Neural progenitor cell (in vitro differentiated cells): Measurements from ENCODE around the gene MYBBP1A. TPM values are rescaled to one million over a fixed set of nuclear protein-coding genes. Genes with fewer than 3 reads are reported as not detected.

Experiments used
- DNase-seq: peaks from one replicate; pipeline ENCODE4 v3.0.0-alpha.2; 2016; ENCODE audit warnings: low spot score
- H2AFZ ChIP-seq: fragments of 200-600 bp; sonication (generic); replicated peaks from 2 replicates; pipeline ENCODE4 v1.6.1; 2016; ENCODE audit warnings: antibody characterized with exemption
- H3F3A ChIP-seq: fragments of 200-600 bp; sonication (generic); 2 replicates; pipeline ENCODE4 v1.6.1; 2016; ENCODE audit warnings: antibody characterized with exemption, low read depth
- H3K27ac ChIP-seq: fragments of 200-600 bp; sonication (generic); 2 replicates; pipeline ENCODE4 v1.5.1; 2016; ENCODE audit warnings: mild to moderate bottlenecking
- H3K27me3 ChIP-seq: fragments of 200-600 bp; sonication (generic); 2 replicates; pipeline ENCODE4 v1.6.1; 2016; ENCODE audit warnings: mild to moderate bottlenecking, moderate library complexity
- H3K36me3 ChIP-seq: fragments of 200-600 bp; sonication (generic); 2 replicates; pipeline ENCODE4 v1.5.1; 2016
- H3K4me1 ChIP-seq: fragments of 200-600 bp; sonication (generic); 2 replicates; pipeline ENCODE4 v1.6.1; 2016; ENCODE audit warnings: mixed run types
- H3K4me2 ChIP-seq: fragments of 200-600 bp; sonication (generic); 2 replicates; pipeline ENCODE4 v1.6.1; 2016
- H3K4me3 ChIP-seq: fragments of 200-600 bp; sonication (generic); 2 replicates; pipeline ENCODE4 v1.5.1; 2016
- H3K79me2 ChIP-seq: fragments of 200-600 bp; sonication (generic); 2 replicates; pipeline ENCODE4 v1.6.1; 2016; ENCODE audit warnings: low read depth
- H3K9ac ChIP-seq: fragments of 200-600 bp; sonication (generic); 2 replicates; pipeline ENCODE4 v1.6.1; 2016
- H3K9me3 ChIP-seq: fragments of 200-600 bp; sonication (generic); 2 replicates; pipeline ENCODE4 v1.5.1; 2016; ENCODE audit warnings: low read depth
- H4K20me1 ChIP-seq: fragments of 200-600 bp; sonication (generic); 2 replicates; pipeline ENCODE4 v1.6.1; 2016; ENCODE audit warnings: low read depth
- H3K27ac Mint-ChIP-seq: 3 replicates; pipeline ENCODE4 v1.8.0; 2021; ENCODE audit warnings: mixed read lengths
- H3K27me3 Mint-ChIP-seq: 2 replicates; pipeline ENCODE4 v1.8.0; 2022; ENCODE audit warnings: low read depth, mild to moderate bottlenecking, inconsistent platforms, moderate library complexity, mixed read lengths; ENCODE audit not compliant: insufficient read depth
- H3K36me3 Mint-ChIP-seq: 3 replicates; pipeline ENCODE4 v1.8.0; 2021; ENCODE audit warnings: mixed read lengths
- H3K4me1 Mint-ChIP-seq: 3 replicates; pipeline ENCODE4 v1.8.0; 2021; ENCODE audit warnings: mixed read lengths
- H3K4me3 Mint-ChIP-seq: 3 replicates; pipeline ENCODE4 v1.8.0; 2021; ENCODE audit warnings: mild to moderate bottlenecking, moderate library complexity, mixed read lengths
- H3K9me3 Mint-ChIP-seq: 3 replicates; pipeline ENCODE4 v1.8.0; 2020; ENCODE audit warnings: mixed read lengths
- CTCF ChIP-seq: fragments of 200-600 bp; sonication (generic); IDR thresholded peaks from 2 replicates; pipeline ENCODE4 v1.5.1; 2017; ENCODE audit warnings: antibody characterized with exemption, mild to moderate bottlenecking
- EZH2 ChIP-seq: fragments of 200-600 bp; sonication (generic); IDR thresholded peaks from 2 replicates; pipeline ENCODE4 v1.6.1; 2017; ENCODE audit warnings: antibody characterized with exemption, mild to moderate bottlenecking, moderate library complexity
- EZH2phosphoT487 ChIP-seq: fragments of 200-600 bp; sonication (generic); IDR thresholded peaks from 2 replicates; pipeline ENCODE4 v1.6.1; 2017; ENCODE audit warnings: antibody characterized with exemption
- total RNA-seq: library from RNA; depleted of rRNA; stranded (reverse); fragments of >200 nt; gene quantifications from 2 replicates; pipeline ENCODE4 v1.2.3, GENCODE V29; 2015; ENCODE audit warnings: low replicate concordance

The MYBBP1A gene
- total RNA-seq, 1 donor from 2014 or later, result 17.4 TPM

DNA sequence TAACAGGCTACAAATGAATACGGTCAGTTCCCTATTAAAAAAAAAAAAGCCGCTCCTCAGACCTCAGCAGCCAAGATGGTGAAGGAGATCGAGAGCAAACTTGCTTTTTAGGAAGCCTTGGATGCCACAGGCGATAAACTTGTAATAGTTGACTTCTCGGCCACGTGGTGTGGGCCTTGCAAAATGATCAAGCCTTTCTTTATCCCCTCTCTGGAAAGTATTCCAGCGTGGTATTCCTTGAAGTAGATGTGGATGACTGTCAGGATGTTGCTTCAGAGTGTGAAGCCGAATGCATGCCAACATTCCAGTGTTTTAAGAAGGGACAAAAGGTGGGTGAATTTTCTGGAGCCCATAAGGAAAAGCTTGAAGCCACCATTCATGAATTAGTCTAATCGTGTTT lies 16.9 kb upstream of the MYBBP1A start:
- no peak overlapping the region for H3K9ac ChIP-seq
- Mint-ChIP-seq H3K36me3 (no peaks in the 10 kb centered on the region), H3K4me3 (no peak overlapping the region), H3K4me1 (peaks cover 27% of the 10 kb centered on the region), H3K27me3 (no peaks in the 10 kb centered on the region), H3K27ac (no peak overlapping the region), H3K9me3 (no peaks in the 10 kb centered on the region)
- no peaks in the 10 kb centered on the region for H4K20me1 ChIP-seq
- no peak overlapping the region for H2AFZ ChIP-seq
- DNase-seq, result no peak
- H3K27ac ChIP-seq, result no peak overlapping the region
- no peaks in the 10 kb centered on the region for H3K27me3 ChIP-seq
- H3K9me3 ChIP-seq, result no peaks in the 10 kb centered on the region
- peaks cover 34% of the 10 kb centered on the region for H3K4me1 ChIP-seq
- H3K4me2 ChIP-seq, result no peak overlapping the region
- peaks cover 19% of the 10 kb centered on the region for H3F3A ChIP-seq
- H3K4me3 ChIP-seq, result no peak overlapping the region
- H3K79me2 ChIP-seq, result no peaks in the 10 kb centered on the region
- no peaks in the 10 kb centered on the region for H3K36me3 ChIP-seq
- TF ChIP-seq EZH2phosphoT487, result no peak
- no peak for TF ChIP-seq CTCF
- no peak for TF ChIP-seq EZH2

DNA sequence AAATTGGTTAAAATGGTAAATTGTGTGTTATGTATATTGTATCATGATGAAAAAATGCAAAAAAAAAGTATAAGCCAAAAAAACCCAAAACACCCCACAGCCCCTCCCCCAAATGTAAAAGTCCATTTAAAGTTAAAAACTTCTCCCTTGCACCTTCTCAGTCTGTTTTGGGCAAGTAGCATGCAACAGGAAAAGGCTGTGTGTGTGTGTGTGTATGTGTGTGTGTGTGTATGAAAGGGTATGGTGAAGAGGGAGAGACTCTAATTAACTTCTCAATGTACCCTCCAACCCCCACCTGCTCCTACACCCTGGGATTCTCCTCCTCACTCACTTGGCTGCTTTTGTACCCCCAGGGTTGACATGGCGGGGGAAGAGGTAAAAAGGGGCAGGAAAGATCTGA lies 14.4 kb upstream of the MYBBP1A start:
- Histone ChIP-seq H3K36me3 (no peaks in the 10 kb centered on the region), H4K20me1 (no peaks in the 10 kb centered on the region), H3K27ac (no peak overlapping the region), H3K9ac (no peak overlapping the region), H2AFZ (no peak overlapping the region), H3K79me2 (no peaks in the 10 kb centered on the region), H3K4me2 (no peak overlapping the region), H3F3A (peaks cover 17% of the 10 kb centered on the region), H3K4me1 (peaks cover 18% of the 10 kb centered on the region), H3K4me3 (no peak overlapping the region), H3K9me3 (no peaks in the 10 kb centered on the region), H3K27me3 (peaks cover 4% of the 10 kb centered on the region)
- no peaks in the 10 kb centered on the region for H3K36me3 Mint-ChIP-seq
- H3K4me3 Mint-ChIP-seq, result no peak overlapping the region
- DNase-seq, result no peak
- H3K27me3 Mint-ChIP-seq, result peaks cover 4% of the 10 kb centered on the region
- peaks cover 24% of the 10 kb centered on the region for H3K4me1 Mint-ChIP-seq
- H3K9me3 Mint-ChIP-seq, result no peaks in the 10 kb centered on the region
- H3K27ac Mint-ChIP-seq, result no peak overlapping the region
- TF ChIP-seq EZH2, result no peak
- no peak for TF ChIP-seq EZH2phosphoT487
- no peak for TF ChIP-seq CTCF

DNA sequence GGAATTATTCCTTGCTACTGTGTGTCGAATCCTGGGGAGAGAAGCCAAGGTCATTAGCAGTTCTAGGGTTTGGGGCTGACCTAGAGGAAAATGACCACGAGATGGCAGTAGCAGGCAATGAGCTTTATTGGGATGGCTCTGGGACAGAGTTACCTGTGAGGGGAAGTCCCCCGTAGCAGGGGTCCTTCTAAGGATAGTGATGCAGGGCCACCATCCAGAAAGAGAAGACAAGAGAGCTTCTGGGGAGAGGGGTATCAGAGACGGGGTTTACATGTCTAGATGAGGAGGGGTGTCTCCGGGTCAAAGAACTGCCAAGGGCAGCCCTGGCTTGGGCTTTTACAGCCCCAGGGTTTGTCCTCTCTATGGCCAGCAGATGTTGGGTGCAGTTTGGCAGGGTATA lies 11.6 kb upstream of the MYBBP1A start:
- Mint-ChIP-seq H3K36me3 (no peaks in the 10 kb centered on the region), H3K4me1 (peaks cover 22% of the 10 kb centered on the region), H3K27ac (no peak overlapping the region), H3K4me3 (peak overlapping the region; percentile 39), H3K27me3 (peaks cover 12% of the 10 kb centered on the region), H3K9me3 (no peaks in the 10 kb centered on the region)
- Histone ChIP-seq H3F3A (peaks cover 17% of the 10 kb centered on the region), H3K27ac (no peak overlapping the region), H3K4me2 (no peak overlapping the region), H4K20me1 (no peaks in the 10 kb centered on the region), H3K4me1 (peaks cover 18% of the 10 kb centered on the region), H3K79me2 (no peaks in the 10 kb centered on the region), H3K36me3 (no peaks in the 10 kb centered on the region), H3K9ac (no peak overlapping the region), H2AFZ (no peak overlapping the region), H3K4me3 (no peak overlapping the region), H3K27me3 (peaks cover 7% of the 10 kb centered on the region), H3K9me3 (no peaks in the 10 kb centered on the region)
- DNase-seq, result peak; percentile 76
- TF ChIP-seq EZH2phosphoT487 (no peak), EZH2 (no peak), CTCF (peak; percentile 85)
